GM12878 (cell line): ENCODE measurements around the gene KDM1B. TPM values are rescaled to one million over a fixed set of nuclear protein-coding genes. Genes with fewer than 3 reads are reported as not detected.
A peak's percentile ranks its signal among the peaks of the same experiment; 100 is the strongest.

Experiments
- CBX5 ChIP-seq: sonication (generic); IDR thresholded peaks from 2 replicates; pipeline ENCODE4 v1.6.1; 2016; ENCODE audit warnings: low read depth, moderate library complexity, mild to moderate bottlenecking, inconsistent platforms
- ETV6 ChIP-seq, 2 experiments: fragments of 450-650 bp in 1 of 2; IDR thresholded peaks in 1 of 2; conservative IDR thresholded peaks in 1 of 2; 2 replicates each; pipeline ENCODE4 v1.6.1; 2014; ENCODE audit warnings: antibody characterized with exemption in 1 of 2, borderline replicate concordance in 1 of 2, low read depth in 1 of 2, mild to moderate bottlenecking in 1 of 2, moderate library complexity in 1 of 2
- EZH2 ChIP-seq: IDR thresholded peaks from 2 replicates; pipeline ENCODE4 v1.6.1; 2012; ENCODE audit warnings: low read depth, mild to moderate bottlenecking, control low read depth, inconsistent platforms, low read length, borderline replicate concordance; ENCODE audit not compliant: control insufficient read depth
- GATAD2B ChIP-seq: fragments of 450-650 bp; conservative IDR thresholded peaks from 2 replicates; pipeline ENCODE4 v1.6.1; 2017; ENCODE audit warnings: low read depth, mild to moderate bottlenecking, moderate library complexity
- HDAC6 ChIP-seq: fragments of 200-600 bp; sonication (generic); IDR thresholded peaks from one replicate; pipeline ENCODE4 v1.8.0; 2017; ENCODE audit warnings: antibody characterized with exemption; ENCODE audit not compliant: unreplicated experiment
- JUNB ChIP-seq: IDR thresholded peaks from 2 replicates; pipeline ENCODE4 v1.6.1; 2016; ENCODE audit warnings: antibody characterized with exemption, mild to moderate bottlenecking
- KDM1A ChIP-seq: fragments of 200-600 bp; sonication (generic); IDR thresholded peaks from 2 replicates; pipeline ENCODE4 v1.6.1; 2016; ENCODE audit warnings: borderline replicate concordance
- NFYA ChIP-seq: IDR thresholded peaks from 2 replicates; pipeline ENCODE4 v1.6.1; 2011; ENCODE audit warnings: low read depth, mild to moderate bottlenecking, low read length, improper control_type of control experiment, borderline replicate concordance
- NR2C1 ChIP-seq: fragments of 450-650 bp; IDR thresholded peaks from 2 replicates; pipeline ENCODE4 v1.6.1; 2017; ENCODE audit warnings: antibody characterized with exemption, mild to moderate bottlenecking, moderate library complexity
- PML ChIP-seq: IDR thresholded peaks from 2 replicates; pipeline ENCODE4 v1.6.1; 2012; ENCODE audit warnings: low read length, inconsistent platforms
- POLR2AphosphoS2 ChIP-seq: IDR thresholded peaks from 2 replicates; pipeline ENCODE4 v1.6.1; 2011; ENCODE audit warnings: low read depth, mild to moderate bottlenecking, low read length, improper control_type of control experiment, moderate library complexity
- RUNX3 ChIP-seq: IDR thresholded peaks from 2 replicates; pipeline ENCODE4 v1.6.1; 2012; ENCODE audit warnings: low read length, inconsistent platforms
- SMC3 ChIP-seq: IDR thresholded peaks from 2 replicates; pipeline ENCODE4 v1.6.1; 2011; ENCODE audit warnings: low read length, improper control_type of control experiment, borderline replicate concordance
- SPI1 ChIP-seq: IDR thresholded peaks from 2 replicates; pipeline ENCODE4 v1.6.1; 2011; ENCODE audit warnings: low read depth, mild to moderate bottlenecking, low read length, moderate library complexity, borderline replicate concordance; ENCODE audit not compliant: insufficient read depth
- TAF1 ChIP-seq: IDR thresholded peaks from 2 replicates; pipeline ENCODE4 v1.6.1; 2011; ENCODE audit warnings: mild to moderate bottlenecking, low read depth, low read length, borderline replicate concordance
- TCF7 ChIP-seq: IDR thresholded peaks from 2 replicates; pipeline ENCODE4 v1.6.1; 2014; ENCODE audit warnings: antibody characterized with exemption, borderline replicate concordance
- ZBED1 ChIP-seq: IDR thresholded peaks from 2 replicates; pipeline ENCODE4 v1.6.1; 2016; ENCODE audit warnings: borderline replicate concordance
- polyA plus RNA-seq, 11 experiments: library from polyadenylated mRNA; depleted of rRNA in 4 of 11; unstranded in 6 of 11; stranded (reverse) in 5 of 11; fragments of >200 nt; fragmentation: Nextera tagmentation in 4 of 11; fragmentation: Illumina TruSeq in 1 of 11; extraction: Ambion mirVana in 4 of 11; extraction: Trizol in 1 of 11; gene quantifications; 1 replicate in 1 of 11; 2 replicates in 10 of 11; pipeline versions ENCODE4 v1.2.1 to v1.2.3, GENCODE V29; 2011 to 2016; ENCODE audit warnings: inconsistent platforms in 2 of 11, missing spikeins in 2 of 11, low read depth in 1 of 11
- total RNA-seq, 4 experiments: library from RNA; depleted of rRNA in 3 of 4; stranded (reverse); fragments of >200 nt in 3 of 4; fragmentation: Illumina TruSeq in 1 of 4; extraction: Trizol in 1 of 4; gene quantifications; 2 replicates each; pipeline versions ENCODE4 v1.2.1 to v1.2.3, GENCODE V29; 2013 to 2021
- TF ChIP-seq, protein P1 (sequence below): fragments of 450-650 bp; IDR thresholded peaks from 2 replicates; pipeline ENCODE4 v1.6.1; 2016; ENCODE audit warnings: mild to moderate bottlenecking

The KDM1B gene
- total and polyA plus RNA-seq, 10 of the 15 experiments (the other 5 are each of a cell fraction or from before 2014, with no cell fraction given), result 1.7 to 22.5 (median 13.9) TPM

- TF ChIP-seq POLR2AphosphoS2, result no peak
- TF ChIP-seq SPI1, result no peak
- TF ChIP-seq TCF7, result peak; percentile 90
- TF ChIP-seq, protein P1, sequence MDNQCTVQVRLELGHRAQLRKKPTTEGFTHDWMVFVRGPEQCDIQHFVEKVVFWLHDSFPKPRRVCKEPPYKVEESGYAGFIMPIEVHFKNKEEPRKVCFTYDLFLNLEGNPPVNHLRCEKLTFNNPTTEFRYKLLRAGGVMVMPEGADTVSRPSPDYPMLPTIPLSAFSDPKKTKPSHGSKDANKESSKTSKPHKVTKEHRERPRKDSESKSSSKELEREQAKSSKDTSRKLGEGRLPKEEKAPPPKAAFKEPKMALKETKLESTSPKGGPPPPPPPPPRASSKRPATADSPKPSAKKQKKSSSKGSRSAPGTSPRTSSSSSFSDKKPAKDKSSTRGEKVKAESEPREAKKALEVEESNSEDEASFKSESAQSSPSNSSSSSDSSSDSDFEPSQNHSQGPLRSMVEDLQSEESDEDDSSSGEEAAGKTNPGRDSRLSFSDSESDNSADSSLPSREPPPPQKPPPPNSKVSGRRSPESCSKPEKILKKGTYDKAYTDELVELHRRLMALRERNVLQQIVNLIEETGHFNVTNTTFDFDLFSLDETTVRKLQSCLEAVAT, result no peak
- no peak for TF ChIP-seq GATAD2B
- TF ChIP-seq PML, result no peak
- TF ChIP-seq SMC3, result no peak
- peak; percentile 45; the same call in 1 of the 2 replicates for TF ChIP-seq RUNX3
- no peak for TF ChIP-seq EZH2
- TF ChIP-seq TAF1, result no peak
- TF ChIP-seq ETV6 (conservative IDR thresholded peaks at IDR 0.05 in 1 of 2, IDR thresholded peaks at IDR 0.05 in 1 of 2; ENCODE audit: borderline replicate concordance in 1 of 2, low read depth in 1 of 2), result no peak
- TF ChIP-seq NFYA, result no peak
- no peak for TF ChIP-seq CBX5
- TF ChIP-seq KDM1A, result no peak
- TF ChIP-seq HDAC6, result no peak
- no peak for TF ChIP-seq ZBED1
- no peak for TF ChIP-seq NR2C1
- peak; percentile 57 for TF ChIP-seq JUNB
These were observed 86.2 kb downstream of the KDM1B start (continued) for GRCh38 chr6:18241208-18242038.
